HG02981 (cell line): Measurements from ENCODE around the gene RAD50.

Experiments
- ATAC-seq: cut with Tn5 transposase; IDR thresholded peaks from one replicate; pipeline ENCODE4 v1.9.1; 2021; ENCODE audit warnings: mild to moderate bottlenecking, moderate library complexity; ENCODE audit not compliant: unreplicated experiment

The RAD50 gene

GRCh38 chr5:132673488-132673887 is 116.7 kb downstream of the RAD50 start:
- ATAC-seq, result no peak

- no peak for ATAC-seq
Observed at GRCh38 chr5:132673939-132674630, 117.3 kb downstream of the RAD50 start, which contains the start of gene IL4. IL4 (plus strand) TSS chr5:132673989; CDS start chr5:132674051, 62 bp downstream.

- ATAC-seq, result peak; percentile 78
Observed at GRCh38 chr5:132674671-132675506, 118.1 kb downstream of the RAD50 start.

DNA sequence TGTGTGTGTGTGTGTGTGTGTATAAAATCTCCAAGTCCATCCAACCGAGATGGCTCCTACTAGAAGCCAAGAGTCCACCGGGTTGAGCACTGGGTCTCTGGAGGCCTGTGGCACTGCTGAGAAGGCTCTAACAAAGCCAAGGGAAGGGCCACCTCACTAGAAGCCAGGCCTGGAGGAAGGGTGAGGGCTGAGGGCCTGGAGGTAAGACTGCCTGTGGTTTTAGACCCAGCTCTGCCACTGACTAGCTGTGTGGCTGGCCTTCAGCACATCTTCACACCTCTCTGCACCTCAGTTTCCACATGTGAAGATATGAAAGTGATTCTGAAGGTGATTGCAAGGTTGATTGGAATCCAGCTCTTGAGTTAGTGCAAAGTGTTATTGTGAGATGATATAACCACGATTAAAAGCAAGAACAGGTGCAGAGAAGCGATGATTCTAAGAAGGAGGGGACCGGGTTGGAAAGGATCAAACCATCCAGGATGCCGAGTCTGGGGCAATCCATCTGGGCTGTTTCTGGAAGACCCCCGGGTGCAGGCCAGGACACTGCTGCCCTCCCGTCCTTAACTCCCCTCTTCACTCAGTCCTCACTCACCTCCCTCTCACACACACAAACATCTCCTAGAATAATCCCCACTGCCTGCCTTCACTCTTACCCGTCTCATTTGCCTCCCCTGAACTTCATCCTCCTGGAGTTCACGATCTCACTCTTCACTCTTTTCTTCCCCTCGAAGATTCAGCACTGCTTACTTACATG is 119.3 kb downstream of the RAD50 start:
- ATAC-seq, result no peak

DNA sequence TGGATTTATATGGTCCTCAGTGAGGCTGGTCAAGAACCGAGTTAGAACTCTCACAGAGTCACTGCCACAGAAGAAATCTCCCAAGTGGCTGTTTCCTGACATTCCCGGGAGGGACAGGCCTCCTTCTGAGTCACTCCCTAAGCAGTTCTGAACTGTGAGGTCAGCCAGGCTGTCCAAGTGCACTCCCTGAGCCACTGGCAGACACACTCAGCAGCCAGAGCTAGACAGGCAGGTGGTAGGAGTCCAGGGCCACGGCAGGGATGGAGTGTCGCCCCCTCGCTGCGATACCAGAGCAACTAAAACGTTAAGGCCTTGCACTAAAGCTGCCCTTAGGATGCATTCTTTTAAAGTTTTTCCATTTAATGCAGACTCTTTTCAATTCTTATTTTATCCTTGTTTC is 120.4 kb downstream of the RAD50 start:
- ATAC-seq, result no peak

DNA sequence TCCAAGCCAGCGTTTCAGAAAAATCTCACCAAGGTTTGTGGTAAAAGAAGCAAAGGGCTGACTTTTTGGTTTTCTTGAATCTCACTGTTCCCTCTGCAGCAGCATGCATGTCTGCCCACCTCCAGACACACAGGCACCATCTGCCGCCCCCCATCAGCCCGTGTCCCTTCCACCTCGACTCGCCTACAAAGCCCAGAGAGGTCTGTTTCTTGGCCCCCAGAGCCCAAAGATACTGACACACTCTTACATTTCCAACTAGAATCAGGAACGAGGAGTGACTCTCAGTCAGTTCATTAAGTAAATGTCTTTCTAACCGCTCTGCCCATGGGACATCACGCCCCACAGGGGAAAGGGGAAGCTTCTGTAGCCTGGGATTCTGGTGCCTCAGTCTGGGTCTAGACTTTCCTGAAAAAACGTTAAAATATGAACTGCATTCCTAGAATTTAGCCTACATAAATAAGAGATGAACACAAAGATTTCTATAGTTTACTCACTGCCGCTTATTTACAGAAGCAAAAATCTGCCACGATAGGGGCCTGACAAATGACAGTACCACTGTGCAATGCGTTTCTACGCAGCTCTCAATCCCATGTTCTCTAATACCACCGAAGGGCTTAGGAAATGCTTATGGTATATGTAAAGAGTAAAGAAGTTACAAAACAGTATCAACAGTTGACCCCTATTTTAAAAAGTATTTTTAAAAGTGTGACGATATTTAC is 121.1 kb downstream of the RAD50 start:
- ATAC-seq, result no peak

DNA sequence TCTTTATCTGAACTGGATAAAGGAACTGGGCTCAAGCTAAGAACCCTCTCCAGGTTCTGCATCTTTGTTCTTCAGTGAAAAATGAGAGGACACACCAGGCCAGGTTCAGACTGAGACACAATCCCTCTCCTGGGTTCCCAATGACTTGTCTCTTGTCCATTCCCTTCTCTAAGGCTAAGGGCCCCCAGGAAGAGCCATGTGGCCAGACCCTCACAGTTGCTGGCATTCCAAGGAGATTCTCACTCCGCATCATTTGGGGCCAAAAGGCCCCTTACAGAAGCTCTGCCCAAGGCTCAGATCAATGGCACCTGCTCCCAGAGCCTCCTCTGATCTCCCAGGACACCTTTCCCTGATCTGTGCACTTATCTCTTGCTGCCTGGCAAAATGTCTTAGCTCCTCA is 122.0 kb downstream of the RAD50 start:
- no peak for ATAC-seq

GRCh38 chr5:132679166-132679565 is 122.4 kb downstream of the RAD50 start:
- ATAC-seq, result no peak

- ATAC-seq, result no peak
Observed at GRCh38 chr5:132679717-132680380, 123.1 kb downstream of the RAD50 start.

DNA sequence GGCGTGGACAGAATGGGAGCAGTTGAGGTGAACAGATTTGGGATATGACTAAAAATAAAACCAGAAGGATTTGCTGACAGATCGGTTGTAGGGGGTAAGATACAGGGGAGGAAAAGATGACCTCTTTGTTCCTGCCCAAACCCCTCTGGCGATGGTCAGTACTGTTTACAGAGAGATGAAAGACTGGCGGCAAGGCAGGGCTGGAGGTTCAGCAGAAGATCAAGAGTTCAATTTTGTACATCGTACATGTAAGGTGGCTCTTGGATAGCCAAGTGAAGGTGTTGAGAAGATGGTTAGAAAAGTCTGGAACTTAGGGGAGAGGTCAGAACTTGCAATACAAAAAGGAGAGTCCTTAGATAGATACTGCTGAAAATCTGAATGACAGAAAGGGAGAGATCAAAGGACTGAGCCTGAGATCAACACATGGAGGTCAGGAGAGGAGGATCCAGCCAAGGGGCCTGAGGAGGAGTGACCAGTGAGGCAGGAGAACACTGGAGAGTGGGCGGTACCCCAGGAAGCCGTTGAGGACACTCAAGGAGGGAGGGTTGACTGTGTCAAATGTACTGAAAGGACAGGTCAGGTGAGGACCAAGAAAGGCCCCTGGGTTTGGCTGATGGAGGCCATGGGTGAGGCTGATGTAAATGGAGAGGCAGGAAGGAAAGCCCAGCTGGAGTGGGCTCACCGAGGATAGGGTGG is 124.2 kb downstream of the RAD50 start:
- ATAC-seq, result no peak

DNA sequence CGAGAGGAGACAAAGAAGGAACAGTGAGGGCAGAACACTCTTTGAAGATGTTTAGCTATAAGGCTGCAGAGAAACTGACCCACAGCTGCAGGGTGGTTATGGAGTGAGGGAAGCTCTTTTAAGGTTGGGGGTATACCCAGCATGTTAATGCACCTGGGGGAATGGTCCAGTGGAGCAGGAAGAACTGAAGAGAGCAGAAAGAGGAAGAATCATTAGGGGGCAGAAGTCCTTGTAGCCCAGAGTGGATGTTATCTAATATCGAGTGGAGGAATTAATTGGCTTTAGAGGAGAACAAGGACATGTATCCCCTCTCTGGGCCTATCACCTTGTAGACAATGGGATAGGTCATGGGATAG is 124.7 kb downstream of the RAD50 start:
- ATAC-seq, result no peak

DNA sequence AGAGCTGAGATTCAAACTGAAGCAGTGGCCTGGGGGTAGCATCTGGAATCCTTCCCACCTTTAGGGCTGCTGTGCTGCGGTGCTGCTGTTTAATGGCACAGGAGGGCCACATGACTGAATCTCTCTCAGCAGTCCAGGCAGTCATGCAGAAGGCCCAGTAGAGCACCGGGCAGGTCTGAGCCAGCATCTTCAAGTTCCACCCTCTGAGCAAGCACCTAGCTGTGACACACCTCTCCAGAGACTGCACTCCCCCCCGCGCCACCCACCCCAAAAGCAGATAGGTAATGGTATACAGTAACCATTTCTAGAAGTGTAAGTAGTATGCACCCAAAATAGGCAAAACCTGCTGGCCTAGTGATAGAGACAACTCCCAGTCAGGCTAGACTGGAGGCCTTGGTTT is 125.2 kb downstream of the RAD50 start:
- ATAC-seq, result no peak

DNA sequence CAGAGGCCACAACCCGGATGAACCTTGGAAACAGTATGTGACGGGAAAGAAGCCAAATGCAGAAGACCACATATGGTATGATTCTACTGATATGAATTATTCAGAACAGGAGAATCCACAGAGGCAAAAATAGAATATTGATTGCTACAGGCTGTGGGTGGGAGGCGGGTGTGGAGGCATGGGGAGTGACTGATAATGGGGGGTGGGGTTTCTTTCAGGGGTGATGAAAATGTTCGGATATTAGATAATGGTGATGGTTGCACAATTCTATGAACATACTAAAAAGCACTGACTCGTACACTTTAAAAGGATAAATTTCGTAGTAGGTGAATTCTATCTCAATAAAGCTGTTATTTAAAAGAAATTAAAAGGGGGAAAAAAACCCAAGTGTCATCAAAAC is 127.7 kb downstream of the RAD50 start:
- ATAC-seq, result no peak

- ATAC-seq, result no peak
Observed at GRCh38 chr5:132684922-132685720, 128.3 kb downstream of the RAD50 start.

DNA sequence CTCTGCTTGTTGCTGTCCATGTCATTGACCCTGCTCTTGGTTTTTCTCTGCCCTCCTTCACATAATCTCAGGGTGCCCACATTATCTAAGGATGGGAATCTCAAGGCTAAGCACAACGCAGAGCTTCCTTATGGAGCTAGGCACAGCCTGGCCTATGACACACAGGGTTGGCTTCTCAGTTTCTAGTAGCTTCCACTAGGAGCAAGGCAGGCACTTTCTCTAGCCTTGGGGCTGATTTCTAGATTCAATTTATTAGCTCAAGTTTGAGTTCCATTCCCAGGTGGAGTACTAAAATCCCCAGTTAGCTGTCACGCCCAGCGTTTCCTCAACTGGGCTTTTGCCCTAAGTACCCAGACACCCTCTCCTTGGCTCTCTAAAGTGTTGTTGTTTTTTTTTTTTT is 129.4 kb downstream of the RAD50 start:
- ATAC-seq, result no peak

- peak; percentile 36 for ATAC-seq
Observed at GRCh38 chr5:132687995-132688394, 131.2 kb downstream of the RAD50 start.

DNA sequence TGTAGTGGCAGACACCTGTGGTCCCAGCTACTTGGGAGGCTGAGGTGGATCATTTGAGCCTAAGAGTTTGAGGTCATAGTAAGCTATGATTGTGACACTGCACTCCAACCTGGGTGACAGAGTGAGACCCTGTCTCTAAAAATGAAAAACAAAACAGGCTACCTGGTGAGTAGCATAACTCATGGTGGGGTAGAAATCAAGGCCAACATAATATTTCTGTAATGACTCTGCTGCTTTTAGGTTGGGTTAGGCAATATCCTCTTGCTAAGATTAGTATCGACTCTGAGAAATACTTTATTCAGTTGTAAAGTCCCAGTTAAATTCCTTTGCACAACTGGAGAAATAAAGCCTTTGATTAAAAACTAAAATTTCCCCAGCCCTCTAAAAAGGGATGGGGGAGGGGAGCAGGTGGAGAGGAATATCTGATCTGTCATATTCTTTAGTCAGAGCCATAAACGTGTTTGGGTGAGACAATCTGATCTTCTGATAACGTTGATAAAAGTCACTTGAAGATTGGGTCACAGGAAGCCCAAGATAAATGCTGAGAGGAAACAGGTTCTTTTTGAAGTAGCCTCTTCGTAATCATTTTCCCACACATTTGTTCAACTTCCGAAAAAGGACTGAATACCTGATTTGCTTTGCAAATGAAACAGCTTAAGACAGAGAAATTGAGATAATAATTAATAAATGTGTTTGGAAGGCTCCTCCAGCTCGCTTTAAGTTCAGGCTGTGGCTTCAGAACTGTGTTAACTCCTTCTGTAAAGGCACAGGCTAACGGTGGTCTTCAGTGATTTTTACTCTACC is 132.0 kb downstream of the RAD50 start:
- peak; percentile 30 for ATAC-seq

- ATAC-seq, result no peak
Observed at GRCh38 chr5:132689513-132689912, 132.7 kb downstream of the RAD50 start.
